OCI-LY7 (cell line): Measurements from ENCODE around the gene MFAP1.

Experiments used
- EZH2phosphoT487 ChIP-seq: fragments of 200-600 bp; sonication (generic); IDR thresholded peaks from 2 replicates; pipeline ENCODE4 v1.6.1; 2018; ENCODE audit warnings: low read depth, borderline replicate concordance, mild to moderate bottlenecking, mixed run types, antibody characterized with exemption, low read length, moderate library complexity, mixed read lengths
- TF ChIP-seq, protein P1 (sequence below): fragments of 200-600 bp; sonication (generic); conservative IDR thresholded peaks from 2 replicates; pipeline ENCODE4 v1.5.1; 2014; ENCODE audit warnings: mild to moderate bottlenecking, antibody characterized with exemption, low read length, moderate library complexity, mixed read lengths

- TF ChIP-seq, protein P1, sequence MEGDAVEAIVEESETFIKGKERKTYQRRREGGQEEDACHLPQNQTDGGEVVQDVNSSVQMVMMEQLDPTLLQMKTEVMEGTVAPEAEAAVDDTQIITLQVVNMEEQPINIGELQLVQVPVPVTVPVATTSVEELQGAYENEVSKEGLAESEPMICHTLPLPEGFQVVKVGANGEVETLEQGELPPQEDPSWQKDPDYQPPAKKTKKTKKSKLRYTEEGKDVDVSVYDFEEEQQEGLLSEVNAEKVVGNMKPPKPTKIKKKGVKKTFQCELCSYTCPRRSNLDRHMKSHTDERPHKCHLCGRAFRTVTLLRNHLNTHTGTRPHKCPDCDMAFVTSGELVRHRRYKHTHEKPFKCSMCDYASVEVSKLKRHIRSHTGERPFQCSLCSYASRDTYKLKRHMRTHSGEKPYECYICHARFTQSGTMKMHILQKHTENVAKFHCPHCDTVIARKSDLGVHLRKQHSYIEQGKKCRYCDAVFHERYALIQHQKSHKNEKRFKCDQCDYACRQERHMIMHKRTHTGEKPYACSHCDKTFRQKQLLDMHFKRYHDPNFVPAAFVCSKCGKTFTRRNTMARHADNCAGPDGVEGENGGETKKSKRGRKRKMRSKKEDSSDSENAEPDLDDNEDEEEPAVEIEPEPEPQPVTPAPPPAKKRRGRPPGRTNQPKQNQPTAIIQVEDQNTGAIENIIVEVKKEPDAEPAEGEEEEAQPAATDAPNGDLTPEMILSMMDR, result no peak
- no peak for TF ChIP-seq EZH2phosphoT487
Observed at GRCh38 chr15:43779016-43779415, 45.5 kb downstream of the MFAP1 start.
